ENCODE measurements around the gene FGFR3. TPM values are rescaled to one million over a fixed set of nuclear protein-coding genes. Genes with fewer than 3 reads are reported as not detected.

The FGFR3 gene
- total and polyA plus RNA-seq, 10 of the 15 experiments (the other 5 are each of a cell fraction or from before 2014, with no cell fraction given): 0.05 to 0.33 (median 0.18) TPM; not detected in 6

GRCh38 chr4:1746265-1746691 is 46.8 kb upstream of the FGFR3 start:
- TF ChIP-seq YY1 (IDR thresholded peaks at IDR 0.05; ENCODE audit: low read depth, low read length) (peak; percentile 82), SMC3 (IDR thresholded peaks at IDR 0.05; ENCODE audit: borderline replicate concordance, low read length) (peak; percentile 61; the same call in 1 of the 2 replicates), RB1 (IDR thresholded peaks at IDR 0.05; ENCODE audit: borderline replicate concordance) (peak; percentile 34; the same call in 1 of the 2 replicates), CBX3 (IDR thresholded peaks at IDR 0.05; ENCODE audit: borderline replicate concordance, low read depth) (no peak), RAD21 (IDR thresholded peaks at IDR 0.05; ENCODE audit: insufficient read depth, low read depth, low read length) (peak; percentile 69), POU2F2 (IDR thresholded peaks at IDR 0.05; ENCODE audit: borderline replicate concordance, low read depth, low read length) (peak; percentile 16; the same call in 1 of the 3 replicates), RFX5 (IDR thresholded peaks at IDR 0.05; ENCODE audit: low read depth, low read length) (no peak)
- TF ChIP-seq, protein P1, sequence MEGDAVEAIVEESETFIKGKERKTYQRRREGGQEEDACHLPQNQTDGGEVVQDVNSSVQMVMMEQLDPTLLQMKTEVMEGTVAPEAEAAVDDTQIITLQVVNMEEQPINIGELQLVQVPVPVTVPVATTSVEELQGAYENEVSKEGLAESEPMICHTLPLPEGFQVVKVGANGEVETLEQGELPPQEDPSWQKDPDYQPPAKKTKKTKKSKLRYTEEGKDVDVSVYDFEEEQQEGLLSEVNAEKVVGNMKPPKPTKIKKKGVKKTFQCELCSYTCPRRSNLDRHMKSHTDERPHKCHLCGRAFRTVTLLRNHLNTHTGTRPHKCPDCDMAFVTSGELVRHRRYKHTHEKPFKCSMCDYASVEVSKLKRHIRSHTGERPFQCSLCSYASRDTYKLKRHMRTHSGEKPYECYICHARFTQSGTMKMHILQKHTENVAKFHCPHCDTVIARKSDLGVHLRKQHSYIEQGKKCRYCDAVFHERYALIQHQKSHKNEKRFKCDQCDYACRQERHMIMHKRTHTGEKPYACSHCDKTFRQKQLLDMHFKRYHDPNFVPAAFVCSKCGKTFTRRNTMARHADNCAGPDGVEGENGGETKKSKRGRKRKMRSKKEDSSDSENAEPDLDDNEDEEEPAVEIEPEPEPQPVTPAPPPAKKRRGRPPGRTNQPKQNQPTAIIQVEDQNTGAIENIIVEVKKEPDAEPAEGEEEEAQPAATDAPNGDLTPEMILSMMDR (IDR thresholded peaks at IDR 0.05 in 2 of 3, conservative IDR thresholded peaks at IDR 0.05 in 1 of 3; ENCODE audit: control insufficient read depth in 2 of 3, extremely low read depth in 1 of 3, insufficient read depth in 1 of 3, low read depth in 3 of 3, low read length in 3 of 3): peak; percentile 65 to 93 (median 78)
- H3K4me3 ChIP-seq: no peak overlapping the region
- no peaks in the 10 kb centered on the region for H3K79me2 ChIP-seq (ENCODE audit: control insufficient read depth, insufficient read depth, low read length)
- no peaks in the 10 kb centered on the region for H3K9me3 ChIP-seq (replicated peaks; ENCODE audit: control insufficient read depth, insufficient read depth, low read length)
- H3K27me3 ChIP-seq (replicated peaks in 1 of 2; ENCODE audit: control insufficient read depth in 2 of 2, insufficient read depth in 2 of 2, low read length in 1 of 2): no peaks in the 10 kb centered on the region
- H3K36me3 ChIP-seq (ENCODE audit: control insufficient read depth in 2 of 2, insufficient read depth in 2 of 2, low read length in 1 of 2): peaks cover 12 to 18% of the 10 kb centered on the region in 2 experiments; a peak in 3 of 4 replicates
- ChIA-PET CTCF (interaction anchor here (1.0 to 5.1 kb wide), 4 partner anchors 53 to 154 kb away, joined by 3 to 60 read pairs (median 24); no protein-coding TSS in a partner anchor), POLR2A (no interaction called here), SMC1A (ENCODE audit: uncharacterized antibody, unreplicated experiment) (no interaction called here), RAD21 (ENCODE audit: unreplicated experiment) (interaction anchor here (0.9 kb wide), 1 partner anchor 153 kb away, joined by 3 read pairs; no protein-coding TSS in a partner anchor)
- peak; percentile 93 for ATAC-seq
- in situ Hi-C loops (cut with MboI) (no loop called here), intact Hi-C loops (cut with micrococcal nuclease; ENCODE audit: unreplicated experiment) (loop anchor here (1.0 to 5.0 kb wide), 2 partner anchors 64 to 441 kb away; no protein-coding TSS in a partner anchor)
- no peak overlapping the region for H3K27ac ChIP-seq (ENCODE audit: control insufficient read depth, insufficient read depth)
- peak; percentile 57 for FAIRE-seq
- no peak overlapping the region for H3K9ac ChIP-seq (ENCODE audit: control insufficient read depth, insufficient read depth, low read length)
- WGBS (ENCODE audit: insufficient coverage, insufficient replicate concordance, low lambda C conversion rate, missing lambda C conversion rate): 5% methylated on average over 14 of the region's 17 CpGs
- no peak overlapping the region for H3K4me2 ChIP-seq (ENCODE audit: control insufficient read depth, insufficient read depth)
- no peak overlapping the region for H2AFZ ChIP-seq (ENCODE audit: control insufficient read depth, low read depth, low read length)
- H4K20me1 ChIP-seq (ENCODE audit: control insufficient read depth, insufficient read depth): no peaks in the 10 kb centered on the region
- no peak for DNase-seq (ENCODE audit: low read depth, low spot score)
- no TSS peak for BruUV-seq (replicated peaks)
- H3K4me1 ChIP-seq (ENCODE audit: control insufficient read depth, insufficient read depth, low read length): no peaks in the 10 kb centered on the region
